GM12865 (cell line): ENCODE results near the gene WFDC5.
A peak's percentile ranks its signal among the peaks of the same experiment; 100 is the strongest.
"Not testable (repeated sequence)": the region's sequence is repeated elsewhere in the genome, so short reads cannot be mapped to it uniquely, and the experiment has no call there.

ENCODE experiments used
- DNase-seq: peaks from one replicate; pipeline ENCODE4 v3.0.0; 2010; ENCODE audit warnings: low read depth
- H3K4me3 ChIP-seq: 2 replicates; pipeline ENCODE4 v1.5.1; 2011; ENCODE audit warnings: mild to moderate bottlenecking, low read depth, low read length, control low read depth
- TF ChIP-seq, protein P1 (sequence below): IDR thresholded peaks from 2 replicates; pipeline ENCODE4 v1.5.1; 2011; ENCODE audit warnings: low read length, control low read depth, low read depth, inconsistent platforms; ENCODE audit not compliant: insufficient read depth; ENCODE audit errors: missing control alignments

The WFDC5 gene, protein sequence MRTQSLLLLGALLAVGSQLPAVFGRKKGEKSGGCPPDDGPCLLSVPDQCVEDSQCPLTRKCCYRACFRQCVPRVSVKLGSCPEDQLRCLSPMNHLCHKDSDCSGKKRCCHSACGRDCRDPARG

DNA sequence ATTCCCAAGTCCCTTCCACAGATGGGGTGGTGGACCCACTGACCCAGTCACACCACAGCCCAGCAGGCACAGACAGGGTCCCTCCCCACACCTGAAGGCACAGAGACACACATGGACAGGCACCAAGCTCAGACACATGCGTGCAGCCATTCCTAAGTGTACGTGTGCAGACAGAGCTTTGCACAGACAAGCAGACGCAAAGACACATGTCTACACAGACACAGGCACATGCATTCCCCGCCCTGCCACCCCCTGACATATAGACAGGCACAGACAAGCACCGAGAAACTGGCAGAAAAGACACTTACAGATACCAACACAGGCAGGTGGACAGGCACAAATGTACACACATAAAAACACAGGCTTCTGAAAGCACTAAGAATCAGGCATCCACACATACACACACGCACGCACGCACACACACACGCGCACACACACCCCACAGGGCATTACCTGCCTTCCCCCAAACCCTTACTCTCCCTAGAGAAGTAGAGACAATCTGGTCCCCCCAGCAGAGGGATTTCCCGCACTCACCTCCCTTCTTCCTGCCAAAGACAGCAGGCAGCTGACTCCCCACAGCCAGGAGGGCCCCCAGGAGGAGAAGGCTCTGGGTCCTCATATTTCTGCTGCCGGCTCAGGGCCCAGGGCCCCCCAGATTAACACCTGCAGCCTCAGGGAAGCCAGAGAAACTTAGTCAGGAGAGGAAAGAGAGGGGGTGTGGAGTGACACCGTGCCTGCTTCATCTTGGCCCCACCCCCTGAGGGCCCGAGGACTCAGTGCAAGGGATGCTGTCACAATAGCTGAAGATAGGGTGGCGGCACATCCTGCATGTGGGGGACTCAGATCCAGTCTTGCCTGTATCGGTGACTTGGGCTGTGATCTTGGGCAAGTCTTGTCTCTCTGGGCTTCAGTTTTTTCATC, at the start of gene WFDC5:
Gene WFDC5 (minus strand): TSS at position 710 of the 921 bp plus-strand sequence. CDS start 91 bp downstream, at position 619.
- DNase-seq = no peak
- no peak within 1 kb of the TSS for H3K4me3 ChIP-seq
- TF ChIP-seq, protein P1, sequence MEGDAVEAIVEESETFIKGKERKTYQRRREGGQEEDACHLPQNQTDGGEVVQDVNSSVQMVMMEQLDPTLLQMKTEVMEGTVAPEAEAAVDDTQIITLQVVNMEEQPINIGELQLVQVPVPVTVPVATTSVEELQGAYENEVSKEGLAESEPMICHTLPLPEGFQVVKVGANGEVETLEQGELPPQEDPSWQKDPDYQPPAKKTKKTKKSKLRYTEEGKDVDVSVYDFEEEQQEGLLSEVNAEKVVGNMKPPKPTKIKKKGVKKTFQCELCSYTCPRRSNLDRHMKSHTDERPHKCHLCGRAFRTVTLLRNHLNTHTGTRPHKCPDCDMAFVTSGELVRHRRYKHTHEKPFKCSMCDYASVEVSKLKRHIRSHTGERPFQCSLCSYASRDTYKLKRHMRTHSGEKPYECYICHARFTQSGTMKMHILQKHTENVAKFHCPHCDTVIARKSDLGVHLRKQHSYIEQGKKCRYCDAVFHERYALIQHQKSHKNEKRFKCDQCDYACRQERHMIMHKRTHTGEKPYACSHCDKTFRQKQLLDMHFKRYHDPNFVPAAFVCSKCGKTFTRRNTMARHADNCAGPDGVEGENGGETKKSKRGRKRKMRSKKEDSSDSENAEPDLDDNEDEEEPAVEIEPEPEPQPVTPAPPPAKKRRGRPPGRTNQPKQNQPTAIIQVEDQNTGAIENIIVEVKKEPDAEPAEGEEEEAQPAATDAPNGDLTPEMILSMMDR = no peak

DNA sequence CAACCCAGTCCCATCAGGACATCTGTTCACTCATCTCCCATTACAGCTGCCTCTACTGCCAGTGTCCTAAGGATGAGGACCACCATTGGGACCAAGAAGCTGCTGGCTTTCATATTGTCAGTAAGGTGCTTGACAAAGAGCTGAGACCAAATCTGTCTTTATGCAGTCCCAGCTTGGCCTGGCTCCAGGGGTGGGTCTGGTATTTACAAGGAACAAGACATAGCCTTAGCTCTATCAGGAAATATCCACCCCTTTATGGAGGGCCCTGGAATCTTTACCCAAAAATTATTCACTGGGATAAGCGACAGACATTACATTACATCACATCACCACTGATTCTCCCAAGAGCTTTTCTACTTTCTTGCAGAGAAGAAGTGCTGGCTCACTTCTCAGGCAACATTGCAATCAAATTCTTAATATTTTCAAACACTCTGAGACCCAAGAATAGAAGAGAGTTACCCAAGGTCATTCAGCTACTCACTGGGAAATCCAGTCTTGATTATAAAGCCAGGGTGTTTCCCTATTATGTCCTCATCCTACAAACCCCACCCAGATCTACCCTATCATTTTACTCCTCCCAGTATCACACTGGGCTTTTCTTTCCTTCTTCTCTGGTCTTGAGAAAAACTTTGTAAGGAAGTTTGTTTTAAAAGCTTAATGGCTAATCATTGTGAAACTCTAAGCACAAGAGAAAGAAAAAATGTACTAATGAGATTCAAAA, 48.3 kb upstream of the WFDC5 start:
- H3K4me3 ChIP-seq = no peak overlapping the region
- TF ChIP-seq, protein P1 = no peak
- no peak for DNase-seq

DNA sequence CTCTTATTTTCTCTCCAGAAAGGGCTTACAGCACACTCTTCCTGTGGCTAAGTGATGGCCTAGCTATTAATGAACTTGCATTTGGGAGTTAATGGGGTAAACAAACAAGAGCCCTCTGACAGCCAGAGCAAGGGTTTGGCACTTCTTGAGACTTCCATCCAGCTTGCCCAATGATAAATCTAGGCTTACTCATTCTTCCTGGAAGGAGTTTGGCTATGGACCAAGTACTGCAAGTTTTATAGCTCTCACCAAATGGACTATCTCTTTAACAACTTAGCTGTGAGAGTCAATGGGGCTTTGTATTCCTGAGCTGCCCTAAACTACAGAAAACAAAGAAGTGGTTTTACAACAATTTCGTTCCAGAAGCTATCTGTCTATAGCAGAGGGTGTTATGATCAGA, 43.0 kb upstream of the WFDC5 start:
- H3K4me3 ChIP-seq = no peak overlapping the region
- no peak for DNase-seq
- TF ChIP-seq, protein P1 = no peak

- TF ChIP-seq, protein P1 = no peak
- DNase-seq = no peak
- no peak overlapping the region for H3K4me3 ChIP-seq
Observed at GRCh38 chr20:45156713-45157112, 41.7 kb upstream of the WFDC5 start.

DNA sequence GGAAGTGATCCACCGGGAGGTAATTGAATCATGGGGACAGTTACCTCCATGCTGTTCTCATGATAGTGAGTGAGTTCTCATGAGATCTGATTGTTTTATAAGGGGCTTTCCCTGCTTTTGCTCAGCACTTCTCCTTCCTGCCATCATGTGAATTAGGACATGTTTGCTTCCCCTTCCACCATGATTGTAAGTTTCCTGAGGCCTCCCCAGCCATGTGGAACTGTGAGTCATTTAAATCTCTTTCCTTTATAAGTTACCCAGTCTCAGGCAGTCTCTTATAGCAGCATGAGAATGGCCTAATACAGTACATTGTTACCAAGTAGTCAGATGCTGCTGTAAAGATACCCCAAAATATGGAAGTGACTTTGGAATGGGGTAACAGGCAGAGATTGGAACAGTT, 39.8 kb upstream of the WFDC5 start:
- DNase-seq = not testable (repeated sequence)

GRCh38 chr20:45154183-45154582, 39.2 kb upstream of the WFDC5 start:
- TF ChIP-seq, protein P1 = no peak
- no peak overlapping the region for H3K4me3 ChIP-seq
- DNase-seq = no peak

More for the DNA sequence above, 39.8 kb upstream of the WFDC5 start:
- H3K4me3 ChIP-seq = not testable (repeated sequence)

DNA sequence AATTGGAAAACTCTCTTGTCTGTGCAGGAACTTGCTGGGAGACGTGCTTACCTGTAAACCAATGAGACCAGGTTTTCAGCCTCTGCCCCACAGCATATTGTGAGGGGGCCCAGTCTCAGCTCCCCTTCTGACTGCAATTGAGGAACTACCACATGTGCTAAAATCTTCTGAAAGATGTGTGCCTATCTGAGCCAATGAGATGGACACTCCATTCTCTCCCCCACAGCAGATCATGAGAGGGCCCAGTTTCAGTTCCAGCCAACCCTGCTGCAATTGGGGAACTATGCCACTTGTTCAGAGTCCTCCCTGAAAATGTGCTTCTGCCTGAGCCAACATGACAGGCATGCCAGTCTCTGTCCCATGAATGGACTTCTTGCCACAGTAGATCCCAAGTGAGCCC, 38.8 kb upstream of the WFDC5 start:
- peak; percentile 10 for DNase-seq
- H3K4me3 ChIP-seq = no peak overlapping the region
- TF ChIP-seq, protein P1 = no peak
